ENCODE data around the gene CHRNA10.

The CHRNA10 gene

GRCh38 chr11:3671334-3672254, at the start of gene CHRNA10:
CHRNA10 (minus strand) TSS chr11:3671384; CDS start chr11:3671312, 72 bp downstream.
- DNase-seq = peak; percentile 25

- DNase-seq = no peak
Measured at GRCh38 chr11:3712274-3712673, 41.1 kb upstream of the CHRNA10 start.

- DNase-seq = no peak
Measured at GRCh38 chr11:3710485-3711259, 39.5 kb upstream of the CHRNA10 start.

GRCh38 chr11:3709977-3710376, 38.8 kb upstream of the CHRNA10 start:
- no peak for DNase-seq

GRCh38 chr11:3707176-3707575, 36.0 kb upstream of the CHRNA10 start:
- DNase-seq = no peak

GRCh38 chr11:3703383-3703782, 32.2 kb upstream of the CHRNA10 start:
- no peak for DNase-seq

- no peak for DNase-seq
Measured at GRCh38 chr11:3700910-3701309, 29.7 kb upstream of the CHRNA10 start.

GRCh38 chr11:3700410-3700809, 29.2 kb upstream of the CHRNA10 start:
- DNase-seq = no peak

GRCh38 chr11:3686751-3687150, 15.6 kb upstream of the CHRNA10 start:
- no peak for DNase-seq

GRCh38 chr11:3685923-3686322, 14.7 kb upstream of the CHRNA10 start:
- no peak for DNase-seq

- DNase-seq = no peak
Measured at GRCh38 chr11:3684819-3685172, 13.6 kb upstream of the CHRNA10 start.

GRCh38 chr11:3684129-3684818, 13.1 kb upstream of the CHRNA10 start:
- no peak for DNase-seq

- DNase-seq = no peak
Measured at GRCh38 chr11:3683039-3683438, 11.9 kb upstream of the CHRNA10 start.

- no peak for DNase-seq
Measured at GRCh38 chr11:3679077-3679476, 7.9 kb upstream of the CHRNA10 start.

- DNase-seq = no peak
Measured at GRCh38 chr11:3675971-3676370, 4.8 kb upstream of the CHRNA10 start.

GRCh38 chr11:3674189-3674588, 3.0 kb upstream of the CHRNA10 start:
- DNase-seq = no peak

GRCh38 chr11:3669742-3670183, 1.4 kb downstream of the CHRNA10 start:
- no peak for DNase-seq

- no peak for DNase-seq
Measured at GRCh38 chr11:3669128-3669527, 2.1 kb downstream of the CHRNA10 start.

- no peak for DNase-seq
Measured at GRCh38 chr11:3667149-3668035, 3.8 kb downstream of the CHRNA10 start.

GRCh38 chr11:3666023-3666530, 5.1 kb downstream of the CHRNA10 start:
- DNase-seq = peak; percentile 26

GRCh38 chr11:3665336-3666022, 5.7 kb downstream of the CHRNA10 start:
- peak; percentile 3 for DNase-seq

Data from right forelimb (tissue), 1 donor.